Endodermal cell (in vitro differentiated cells): ENCODE results near the gene HSD11B2. TPM values are rescaled to one million over a fixed set of nuclear protein-coding genes. Genes with fewer than 3 reads are reported as not detected.

Experiments
- DNase-seq: peaks from one replicate; pipeline ENCODE4 v3.0.0-alpha.2; 2017
- H3K27ac ChIP-seq: 2 replicates; pipeline ENCODE4 v1.5.1; 2013; ENCODE audit warnings: mild to moderate bottlenecking, low read depth, low read length, moderate library complexity
- H3K27me3 ChIP-seq: 2 replicates; pipeline ENCODE4 v1.6.1; 2013; ENCODE audit warnings: mild to moderate bottlenecking, low read length, moderate library complexity; ENCODE audit not compliant: insufficient read depth, control insufficient read depth, poor library complexity, severe bottlenecking
- H3K36me3 ChIP-seq: 2 replicates; pipeline ENCODE4 v1.7.0; 2013; ENCODE audit warnings: mild to moderate bottlenecking, low read length, moderate library complexity; ENCODE audit not compliant: control insufficient read depth, insufficient read depth
- H3K4me1 ChIP-seq: one replicate; pipeline ENCODE4 v1.7.0; 2013; ENCODE audit warnings: low read length; ENCODE audit not compliant: control insufficient read depth, insufficient read depth
- H3K4me3 ChIP-seq: 2 replicates; pipeline ENCODE4 v1.5.1; 2013; ENCODE audit warnings: mild to moderate bottlenecking, low read length, moderate library complexity
- H3K9ac ChIP-seq: 2 replicates; pipeline ENCODE4 v1.6.1; 2013; ENCODE audit warnings: mild to moderate bottlenecking, low read length, moderate library complexity; ENCODE audit not compliant: poor library complexity, severe bottlenecking; ENCODE audit errors: extremely low read depth
- H3K9me3 ChIP-seq: 2 replicates; pipeline ENCODE4 v1.6.1; 2013; ENCODE audit warnings: mild to moderate bottlenecking, low read length, moderate library complexity; ENCODE audit not compliant: control insufficient read depth
- H3K27ac Mint-ChIP-seq: 2 replicates; pipeline ENCODE4 v1.8.0; 2020; ENCODE audit warnings: mixed read lengths
- H3K27me3 Mint-ChIP-seq: 2 replicates; pipeline ENCODE4 v1.8.0; 2021; ENCODE audit warnings: mild to moderate bottlenecking, mixed read lengths; ENCODE audit not compliant: insufficient read depth
- H3K36me3 Mint-ChIP-seq: 2 replicates; pipeline ENCODE4 v1.8.0; 2020; ENCODE audit warnings: low read depth, mixed read lengths
- H3K4me1 Mint-ChIP-seq: 2 replicates; pipeline ENCODE4 v1.8.0; 2020; ENCODE audit warnings: mixed read lengths
- H3K4me3 Mint-ChIP-seq: 2 replicates; pipeline ENCODE4 v1.8.0; 2020; ENCODE audit warnings: mild to moderate bottlenecking, moderate library complexity, mixed read lengths
- H3K9me3 Mint-ChIP-seq: 2 replicates; pipeline ENCODE4 v1.8.0; 2020; ENCODE audit warnings: mild to moderate bottlenecking, mixed read lengths
- WGBS, 2 experiments: methylation state at CpG; one replicate each; pipeline versions ENCODE4 v1.1.5 to v1.1.7; 2013; ENCODE audit warnings: missing lambda C conversion rate in 2 of 2, mixed read lengths in 1 of 2; ENCODE audit not compliant: insufficient coverage in 1 of 2, insufficient read length in 1 of 2; 5-methylcytosine and 5-hydroxymethylcytosine counted together
- total RNA-seq, 2 donors: library from RNA; stranded (reverse); fragmentation: NEBNext Ultra II Directional in 1 of 2; extraction: Animal tissue kit (Norgen Biotek cat#: 25700) in 1 of 2; gene quantifications; 2 replicates in 1 of 2; 3 replicates in 1 of 2; pipeline ENCODE4 v1.2.1, GENCODE V29; 2021
- TF ChIP-seq, protein P1 (sequence below): fragments of 200-600 bp; sonication (generic); conservative IDR thresholded peaks from 2 replicates; pipeline ENCODE4 v1.5.0; 2021; ENCODE audit warnings: antibody characterized with exemption, mild to moderate bottlenecking

Gene HSD11B2
- total RNA-seq, 2 donors from 2014 or later = 10.4 to 14.7 TPM

DNA sequence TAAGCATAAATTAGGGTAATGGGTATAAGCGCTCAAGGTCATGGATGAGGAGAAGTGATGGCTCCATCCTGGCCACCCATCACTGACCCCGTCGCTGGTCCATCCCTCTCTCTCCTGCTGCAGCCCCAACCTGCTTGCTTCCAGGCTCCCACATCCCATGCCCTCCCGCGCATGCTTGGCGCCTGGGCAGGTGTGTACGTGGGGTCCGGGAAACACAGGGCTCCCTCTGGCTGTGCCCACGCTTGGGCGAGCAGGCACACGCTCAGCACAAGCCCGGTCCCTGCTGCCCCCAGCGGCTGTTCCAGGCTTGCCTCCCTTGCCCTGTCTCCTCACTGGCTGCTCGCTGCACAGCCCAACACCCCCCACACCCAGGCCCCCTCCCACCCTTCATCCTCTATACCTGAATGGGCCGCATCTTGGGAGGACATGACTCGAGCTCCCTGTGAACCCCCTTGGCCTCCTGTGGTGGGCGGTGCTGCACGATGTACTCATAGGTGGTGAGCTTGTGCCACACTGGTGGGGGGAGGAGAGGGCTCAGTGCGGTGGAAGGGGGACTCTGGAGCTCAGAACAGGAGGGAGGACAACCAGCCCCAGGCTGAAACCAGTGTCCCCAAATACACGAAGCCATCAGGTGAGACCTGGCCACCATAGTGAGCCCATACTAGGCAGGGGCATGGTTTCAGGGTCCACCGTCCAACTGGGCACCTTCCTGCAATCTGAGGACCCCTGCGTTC, 32.9 kb upstream of the HSD11B2 start:
- peaks cover 9% of the 10 kb centered on the region for H3K4me1 ChIP-seq
- no peak overlapping the region for H3K4me3 ChIP-seq

DNA sequence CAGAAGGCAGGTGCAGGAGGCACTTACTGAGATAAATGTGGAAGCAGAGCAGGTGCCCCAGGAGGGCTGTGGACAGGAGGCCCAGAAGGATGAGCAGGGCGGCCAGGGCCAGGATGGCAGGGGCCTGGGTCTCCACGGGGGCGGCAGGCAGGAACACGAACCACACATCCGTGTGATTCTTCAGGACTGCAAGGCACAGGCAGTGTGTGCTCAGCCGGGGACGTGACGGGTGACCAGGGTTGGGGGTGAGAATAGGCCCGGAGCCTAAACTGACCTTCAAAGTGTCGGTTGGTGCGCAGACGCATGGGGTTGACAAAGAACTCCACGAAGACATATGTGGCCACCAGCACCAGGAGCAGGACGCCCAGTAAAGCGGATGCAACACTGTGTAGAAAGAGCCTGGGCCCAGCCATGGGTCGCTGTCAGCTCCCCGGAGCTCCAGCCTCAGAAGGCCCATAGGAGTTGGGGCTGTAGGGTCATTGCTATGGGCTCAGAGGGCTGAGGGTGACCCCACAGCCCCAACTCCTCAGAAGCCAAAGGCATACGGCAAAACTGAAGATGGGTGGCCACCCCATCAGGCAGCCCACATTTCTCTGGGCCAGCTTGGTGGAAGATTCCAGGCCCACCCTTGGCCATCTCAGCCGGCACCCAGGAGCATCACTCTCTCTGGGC, 32.2 kb upstream of the HSD11B2 start:
- Mint-ChIP-seq H3K4me1 (peaks cover 3% of the 10 kb centered on the region), H3K4me3 (no peak overlapping the region), H3K36me3 (no peaks in the 10 kb centered on the region), H3K27ac (no peak overlapping the region), H3K27me3 (peaks cover 56% of the 10 kb centered on the region), H3K9me3 (no peaks in the 10 kb centered on the region)
- Histone ChIP-seq H3K27ac (no peak overlapping the region), H3K9ac (no peak overlapping the region), H3K4me1 (peaks cover 8% of the 10 kb centered on the region), H3K4me3 (no peak overlapping the region), H3K9me3 (no peaks in the 10 kb centered on the region), H3K27me3 (peaks cover 24% of the 10 kb centered on the region), H3K36me3 (no peaks in the 10 kb centered on the region)
- WGBS, 2 experiments = 93 to 98% methylated on average over 12 to 19 of the region's 19 CpGs
- DNase-seq = no peak
- TF ChIP-seq, protein P1, sequence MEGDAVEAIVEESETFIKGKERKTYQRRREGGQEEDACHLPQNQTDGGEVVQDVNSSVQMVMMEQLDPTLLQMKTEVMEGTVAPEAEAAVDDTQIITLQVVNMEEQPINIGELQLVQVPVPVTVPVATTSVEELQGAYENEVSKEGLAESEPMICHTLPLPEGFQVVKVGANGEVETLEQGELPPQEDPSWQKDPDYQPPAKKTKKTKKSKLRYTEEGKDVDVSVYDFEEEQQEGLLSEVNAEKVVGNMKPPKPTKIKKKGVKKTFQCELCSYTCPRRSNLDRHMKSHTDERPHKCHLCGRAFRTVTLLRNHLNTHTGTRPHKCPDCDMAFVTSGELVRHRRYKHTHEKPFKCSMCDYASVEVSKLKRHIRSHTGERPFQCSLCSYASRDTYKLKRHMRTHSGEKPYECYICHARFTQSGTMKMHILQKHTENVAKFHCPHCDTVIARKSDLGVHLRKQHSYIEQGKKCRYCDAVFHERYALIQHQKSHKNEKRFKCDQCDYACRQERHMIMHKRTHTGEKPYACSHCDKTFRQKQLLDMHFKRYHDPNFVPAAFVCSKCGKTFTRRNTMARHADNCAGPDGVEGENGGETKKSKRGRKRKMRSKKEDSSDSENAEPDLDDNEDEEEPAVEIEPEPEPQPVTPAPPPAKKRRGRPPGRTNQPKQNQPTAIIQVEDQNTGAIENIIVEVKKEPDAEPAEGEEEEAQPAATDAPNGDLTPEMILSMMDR = no peak

More for the DNA sequence above, 32.9 kb upstream of the HSD11B2 start:
- no peak overlapping the region for H3K4me3 Mint-ChIP-seq
- Histone ChIP-seq H3K9me3 (no peaks in the 10 kb centered on the region), H3K27ac (no peak overlapping the region), H3K36me3 (no peaks in the 10 kb centered on the region), H3K9ac (no peak overlapping the region), H3K27me3 (peaks cover 31% of the 10 kb centered on the region)
- no peaks in the 10 kb centered on the region for H3K36me3 Mint-ChIP-seq
- H3K27ac Mint-ChIP-seq = no peak overlapping the region
- peaks cover 3% of the 10 kb centered on the region for H3K4me1 Mint-ChIP-seq
- DNase-seq = peak; percentile 48
- H3K9me3 Mint-ChIP-seq = no peaks in the 10 kb centered on the region
- peaks cover 61% of the 10 kb centered on the region for H3K27me3 Mint-ChIP-seq
- TF ChIP-seq, protein P1 = no peak
- 93 to 96% methylated on average over 8 to 22 of the region's 22 CpGs for WGBS, 2 experiments

DNA sequence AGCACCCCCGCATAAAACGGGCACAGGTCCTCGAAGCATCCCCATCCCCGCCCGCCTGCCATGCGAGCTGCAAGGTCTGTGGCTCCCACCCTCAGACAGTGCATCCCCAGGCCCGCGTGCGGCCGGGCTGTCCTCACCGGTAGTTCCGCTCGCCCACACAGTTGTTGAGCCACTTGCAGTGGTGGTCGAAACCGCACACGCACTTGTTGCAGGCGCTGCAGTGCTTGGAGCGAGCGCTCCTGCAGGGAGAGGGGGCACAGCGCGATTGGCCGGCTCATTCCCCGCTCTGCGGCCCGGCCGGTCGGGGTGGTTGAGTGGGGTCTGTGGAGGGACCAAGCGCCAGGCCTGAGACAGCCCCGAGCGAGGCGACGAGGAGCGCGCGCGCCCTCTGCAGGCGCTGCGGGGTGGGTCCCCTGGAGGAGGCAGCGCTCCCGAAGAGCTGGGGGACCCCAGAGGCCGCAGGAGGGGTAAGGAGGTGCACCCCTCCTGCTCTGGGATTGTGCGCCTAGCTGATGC, 31.6 kb upstream of the HSD11B2 start:
- Histone ChIP-seq H3K4me1 (peaks cover 8% of the 10 kb centered on the region), H3K9me3 (no peaks in the 10 kb centered on the region), H3K4me3 (no peak overlapping the region), H3K36me3 (no peaks in the 10 kb centered on the region), H3K9ac (no peak overlapping the region), H3K27me3 (peaks cover 18% of the 10 kb centered on the region), H3K27ac (no peak overlapping the region)
- no peaks in the 10 kb centered on the region for H3K36me3 Mint-ChIP-seq
- no peaks in the 10 kb centered on the region for H3K9me3 Mint-ChIP-seq
- TF ChIP-seq, protein P1 = peak; percentile 96
- H3K27ac Mint-ChIP-seq = no peak overlapping the region
- 39 to 79% methylated on average over 12 to 42 of the region's 42 CpGs for WGBS, 2 experiments
- peak; percentile 92 for DNase-seq
- no peak overlapping the region for H3K4me3 Mint-ChIP-seq
- peaks cover 50% of the 10 kb centered on the region for H3K27me3 Mint-ChIP-seq
- peaks cover 3% of the 10 kb centered on the region for H3K4me1 Mint-ChIP-seq
